Right lobe of liver (tissue), 6 donors: ENCODE results near the gene SHISA8. TPM values are rescaled to one million over a fixed set of nuclear protein-coding genes. Genes with fewer than 3 reads are reported as not detected.

Source experiments
- ATAC-seq, 4 donors: fragments of 200-7000 bp; cut with Tn5 transposase; one replicate each; pipeline ENCODE4 v1.9.1; 2020; ENCODE audit warnings: mild to moderate bottlenecking in 4 of 4, moderate library complexity in 4 of 4
- DNase-seq, 3 donors: peaks; one replicate each; pipeline ENCODE4 v3.0.0-alpha.2; 2020
- H3K27ac ChIP-seq, 3 donors: fragments of 200-600 bp; one replicate each; pipeline ENCODE4 v1.8.0; 2022
- H3K27me3 ChIP-seq, 2 donors: fragments of 200-600 bp; one replicate each; pipeline ENCODE4 v1.8.0; 2022
- H3K36me3 ChIP-seq, 4 donors: fragments of 200-600 bp; sonication (generic) in 1 of 4; one replicate each; pipeline versions ENCODE4 v1.5.1 to v1.8.0; 2017 to 2022; ENCODE audit warnings: control low read depth in 1 of 4
- H3K4me1 ChIP-seq, 4 donors: fragments of 200-600 bp; sonication (generic) in 1 of 4; one replicate each; pipeline versions ENCODE4 v1.5.1 to v1.8.0; 2017 to 2022; ENCODE audit warnings: control low read depth in 1 of 4
- H3K4me3 ChIP-seq, 3 donors: fragments of 200-600 bp; one replicate each; pipeline ENCODE4 v1.8.0; 2022
- H3K9me3 ChIP-seq, 4 donors: fragments of 200-600 bp; sonication (generic) in 1 of 4; one replicate each; pipeline versions ENCODE4 v1.5.1 to v1.8.0; 2017 to 2022; ENCODE audit warnings: control low read depth in 1 of 4
- POLR2A ChIP-seq: fragments of 450-650 bp; IDR thresholded peaks from one replicate; pipeline ENCODE4 v1.6.1; 2017; ENCODE audit warnings: antibody characterized with exemption, mild to moderate bottlenecking
- WGBS: methylation state at CpG from one replicate; pipeline ENCODE4 v1.1.6; 2018; ENCODE audit warnings: low coverage, low lambda C conversion rate; ENCODE audit not compliant: insufficient coverage; ENCODE audit errors: missing lambda C conversion rate; 5-methylcytosine and 5-hydroxymethylcytosine counted together
- intact Hi-C, 2 donors: fragments of 100-400 bp; cut with DNase I; formaldehyde crosslinking; loops; one replicate each; pipeline versions ENCODE4 v1.11.2 to v1.14.1; 2022
- long read RNA-seq: library from polyadenylated mRNA; unstranded; transcript quantifications from one replicate; pipeline ENCODE4 v2.0.0, GENCODE V29; 2019
- total RNA-seq, 6 experiments: library from RNA; depleted of rRNA in 2 of 6; stranded (reverse); fragments of >200 nt in 2 of 6; fragmentation: NEBNext Ultra II Directional in 3 of 6; extraction: Animal tissue kit (Norgen Biotek cat#: 25700) in 3 of 6; gene quantifications; one replicate each; pipeline versions ENCODE4 v1.1.0 to v1.2.4, GENCODE V29; 2016 to 2023
- TF ChIP-seq, protein P1 (sequence below), 4 donors: fragments of 200-600 bp in 3 of 4; fragments of 450-650 bp in 1 of 4; IDR thresholded peaks; one replicate each; pipeline versions ENCODE4 v1.5.1 to v1.8.0; 2016 to 2022; ENCODE audit warnings: antibody characterized with exemption in 4 of 4, mild to moderate bottlenecking in 2 of 4
- donor health status: DM: no; HTN: yes; CAD: no.
- donor health status: DM: no; HTN: no; CAD: no.
- donor health status: DM: no; HTN: no; CAD: no.
- donor health status: DM: no; HTN: yes; CAD: no.
- donor health status: DM: no; HTN: yes; CAD: no.

SHISA8 gene
- not detected for total RNA-seq
- long read RNA-seq: 0 reads

DNA sequence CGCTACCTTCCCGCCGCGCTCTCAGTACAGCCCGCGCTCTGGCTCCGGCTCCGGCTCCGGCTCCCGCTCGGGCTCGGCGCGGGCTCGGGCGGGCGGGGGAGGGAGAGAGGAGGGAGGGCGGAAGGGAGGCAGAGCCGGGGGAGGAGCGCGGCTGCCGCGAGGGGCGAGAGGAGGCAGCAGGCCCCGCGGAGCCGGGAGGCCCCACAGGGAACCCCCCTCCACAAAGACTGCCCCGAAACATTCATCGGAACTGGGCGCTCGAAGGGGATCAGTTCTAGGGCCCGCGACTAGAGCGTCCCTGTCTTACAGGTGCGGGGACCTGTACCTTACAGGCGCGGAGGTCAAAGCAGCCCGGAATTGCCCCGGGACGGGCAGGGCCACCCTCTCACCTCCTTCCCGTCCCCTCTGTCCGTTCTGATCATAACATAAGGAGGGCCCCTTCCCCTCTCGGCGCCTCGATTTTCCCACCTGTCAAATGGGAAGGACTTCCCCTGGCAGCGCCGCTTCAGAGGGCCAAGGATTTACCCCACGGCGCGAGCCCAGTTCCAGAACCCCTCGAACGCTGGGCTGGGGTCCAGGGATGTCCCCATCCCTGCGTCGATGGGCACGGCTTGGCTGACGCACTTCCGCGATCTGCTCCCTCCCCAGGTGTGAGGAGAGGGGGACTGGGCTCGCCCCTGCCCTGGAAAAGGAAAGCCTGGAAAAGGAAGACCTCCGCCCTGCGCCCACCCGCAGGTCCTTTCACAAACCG, at the start of gene SHISA8:
Gene SHISA8, minus strand, starts transcription at position 40 of the 751 bp plus-strand sequence. CDS start 407 bp downstream, outside the sequence.
- Histone ChIP-seq H3K27me3 (peaks cover 7 to 41% of the 10 kb centered on the region in 2 donors), H3K36me3 (no peaks in the 10 kb centered on the region), H3K27ac (no peak within 1 kb of the TSS), H3K9me3 (no peaks in the 10 kb centered on the region), H3K4me1 (peaks cover 0 to 18% (median 0%) of the 10 kb centered on the region in 4 donors), H3K4me3 (peak within 1 kb of the TSS in 1 of 3 donors; percentile 33)
- peak in 1 of 3 donors; percentile 56 for DNase-seq
- TF ChIP-seq, protein P1, sequence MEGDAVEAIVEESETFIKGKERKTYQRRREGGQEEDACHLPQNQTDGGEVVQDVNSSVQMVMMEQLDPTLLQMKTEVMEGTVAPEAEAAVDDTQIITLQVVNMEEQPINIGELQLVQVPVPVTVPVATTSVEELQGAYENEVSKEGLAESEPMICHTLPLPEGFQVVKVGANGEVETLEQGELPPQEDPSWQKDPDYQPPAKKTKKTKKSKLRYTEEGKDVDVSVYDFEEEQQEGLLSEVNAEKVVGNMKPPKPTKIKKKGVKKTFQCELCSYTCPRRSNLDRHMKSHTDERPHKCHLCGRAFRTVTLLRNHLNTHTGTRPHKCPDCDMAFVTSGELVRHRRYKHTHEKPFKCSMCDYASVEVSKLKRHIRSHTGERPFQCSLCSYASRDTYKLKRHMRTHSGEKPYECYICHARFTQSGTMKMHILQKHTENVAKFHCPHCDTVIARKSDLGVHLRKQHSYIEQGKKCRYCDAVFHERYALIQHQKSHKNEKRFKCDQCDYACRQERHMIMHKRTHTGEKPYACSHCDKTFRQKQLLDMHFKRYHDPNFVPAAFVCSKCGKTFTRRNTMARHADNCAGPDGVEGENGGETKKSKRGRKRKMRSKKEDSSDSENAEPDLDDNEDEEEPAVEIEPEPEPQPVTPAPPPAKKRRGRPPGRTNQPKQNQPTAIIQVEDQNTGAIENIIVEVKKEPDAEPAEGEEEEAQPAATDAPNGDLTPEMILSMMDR (IDR thresholded peaks at IDR 0.05): no peak
- TF ChIP-seq POLR2A: no peak
- peak; percentile 64 to 71 (median 68) for ATAC-seq
- intact Hi-C loops: no loop called here
- 2% methylated on average over 20 of the region's 63 CpGs for WGBS

DNA sequence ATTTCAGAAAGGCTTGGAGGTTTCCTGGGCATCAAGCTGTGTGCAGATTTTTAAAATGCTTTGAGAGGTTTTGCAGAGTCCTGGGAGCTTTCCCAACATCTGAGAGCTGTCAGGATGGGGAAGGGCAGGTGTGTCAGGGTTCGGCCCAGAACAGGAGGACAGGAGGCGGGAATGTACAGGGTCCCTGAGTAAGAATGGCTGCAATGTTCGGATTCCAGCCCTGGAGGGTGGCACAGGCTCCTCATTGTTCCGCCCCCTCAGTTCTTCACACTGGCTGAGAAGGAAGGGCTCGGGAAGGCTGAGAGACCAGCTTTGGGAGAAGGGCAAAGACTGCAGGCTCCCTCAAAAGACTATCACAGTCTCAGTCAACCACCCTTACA, 49.2 kb upstream of the SHISA8 start:
- H3K9me3 ChIP-seq: no peaks in the 10 kb centered on the region
- intact Hi-C loops: loop anchor here in 1 of 2 donors (10.0 kb wide), 1 partner anchor 471 kb away; the partner anchor contains the start of gene NFAM1
- no peak overlapping the region for H3K4me3 ChIP-seq
- H3K27ac ChIP-seq: no peak overlapping the region
- H3K27me3 ChIP-seq: no peaks in the 10 kb centered on the region
- DNase-seq (no peak), ATAC-seq (no peak)
- no CpG with 5 or more reads among the region's 5 CpGs for WGBS
- TF ChIP-seq, protein P1 (IDR thresholded peaks at IDR 0.05): no peak
- no peak for TF ChIP-seq POLR2A
- H3K36me3 ChIP-seq: no peaks in the 10 kb centered on the region
- H3K4me1 ChIP-seq: no peaks in the 10 kb centered on the region

DNA sequence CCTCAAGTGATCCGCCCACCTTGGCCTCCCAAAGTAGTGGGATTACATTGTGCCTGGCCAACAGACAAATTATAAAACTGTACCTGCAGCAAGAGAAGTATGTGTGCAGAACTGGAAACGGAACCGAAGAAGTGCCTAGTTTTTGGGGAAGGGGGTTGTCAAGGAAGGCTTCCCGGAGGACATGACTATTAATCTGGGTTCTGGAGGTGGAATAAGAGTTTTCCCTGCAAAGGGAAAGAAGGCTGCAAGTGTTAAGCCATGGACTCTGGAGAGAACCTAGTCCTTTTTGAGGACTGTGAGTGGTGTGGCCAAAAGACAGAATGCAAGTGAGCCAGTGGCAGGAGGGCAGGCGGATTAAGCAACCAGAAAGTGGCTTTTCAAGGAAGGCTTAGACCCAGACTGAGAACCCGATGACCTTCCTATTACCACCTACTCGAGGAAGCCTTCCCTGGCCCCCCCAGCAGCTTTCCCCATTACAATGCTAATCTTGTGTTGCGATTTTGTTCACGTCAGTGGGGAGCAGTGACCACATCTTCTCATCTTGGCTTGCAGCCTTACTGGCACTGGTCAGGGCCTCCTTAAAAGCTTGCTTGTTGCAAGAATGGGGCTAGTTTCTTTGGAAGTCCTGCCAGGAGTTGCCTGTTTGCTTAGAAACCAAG, 48.7 kb upstream of the SHISA8 start:
- intact Hi-C loops: loop anchor here in 1 of 2 donors (10.0 kb wide), 1 partner anchor 471 kb away; the partner anchor contains the start of gene NFAM1
- TF ChIP-seq, protein P1 (IDR thresholded peaks at IDR 0.05): no peak
- TF ChIP-seq POLR2A: no peak
- Histone ChIP-seq H3K9me3 (no peaks in the 10 kb centered on the region), H3K4me3 (no peak overlapping the region), H3K4me1 (no peaks in the 10 kb centered on the region), H3K27me3 (no peaks in the 10 kb centered on the region), H3K27ac (no peak overlapping the region), H3K36me3 (no peaks in the 10 kb centered on the region)
- no peak for ATAC-seq
- no peak for DNase-seq
- WGBS: 73% methylated on average over 8 of the region's 9 CpGs

DNA sequence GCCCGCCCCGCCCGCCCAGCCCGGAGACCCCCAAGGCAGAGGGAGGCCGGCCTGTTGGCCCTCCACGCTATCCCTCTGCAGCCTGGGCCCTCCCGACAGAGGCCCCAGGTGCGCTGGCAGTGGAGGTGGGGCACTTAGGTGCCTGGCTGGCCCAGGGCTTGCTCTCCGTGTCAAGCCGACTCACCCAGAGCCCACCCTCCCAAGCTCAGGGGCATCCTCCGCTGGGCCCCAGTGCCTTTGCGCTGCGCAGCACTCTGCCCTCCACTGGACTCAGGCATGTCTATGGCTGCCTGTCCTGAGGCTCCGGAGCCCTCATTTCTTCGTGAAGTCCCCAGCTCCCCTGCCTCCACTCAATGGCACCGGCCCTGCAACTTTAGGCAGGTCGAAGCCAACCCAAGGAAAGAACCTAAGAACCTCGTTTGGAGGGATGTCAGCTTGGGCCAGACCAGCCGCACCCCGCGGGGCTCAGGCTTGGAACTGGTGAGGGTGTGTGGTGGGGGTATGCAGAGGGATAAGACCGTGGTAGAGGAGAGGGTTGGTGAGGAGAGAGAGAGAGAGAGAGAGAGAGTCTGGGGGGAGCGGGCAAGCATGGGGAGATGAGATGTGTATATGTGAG, 43.2 kb upstream of the SHISA8 start:
- H3K4me3 ChIP-seq: peak overlapping the region in 2 of 3 donors; percentile 10 to 19
- no peaks in the 10 kb centered on the region for H3K27me3 ChIP-seq
- 68% methylated on average over 4 of the region's 23 CpGs for WGBS
- H3K36me3 ChIP-seq: no peaks in the 10 kb centered on the region
- H3K27ac ChIP-seq: no peak overlapping the region
- DNase-seq (no peak), ATAC-seq (peak in 3 of 4 donors; percentile 19 to 41 (median 34))
- H3K4me1 ChIP-seq: peaks cover 0 to 5% (median 0%) of the 10 kb centered on the region in 4 donors
- no peaks in the 10 kb centered on the region for H3K9me3 ChIP-seq
- intact Hi-C loops: no loop called here
- TF ChIP-seq, protein P1 (IDR thresholded peaks at IDR 0.05): peak in 1 of 4 donors; percentile 17
- no peak for TF ChIP-seq POLR2A
